HCT116 (cell line): Measurements from ENCODE around the gene HOXA11. TPM values are rescaled to one million over a fixed set of nuclear protein-coding genes. Genes with fewer than 3 reads are reported as not detected.

Experiments used
- ATAC-seq: fragments of 200-7000 bp; cut with Tn5 transposase; 2 replicates; pipeline ENCODE4 v1.9.1; 2020; ENCODE audit warnings: mild to moderate bottlenecking, moderate library complexity
- BruUV-seq: library from RNA; stranded (reverse); fragments of 400-500 nt; replicated peaks from 2 replicates; lab custom pipeline; 2021; lab: Mats Ljungman, UMichigan
- CTCF ChIA-PET: fragments of 300-600 bp; sonication (Branson Sonifier 250); formaldehyde crosslinking; loops from one replicate; lab custom pipeline; 2021; ENCODE audit warnings: antibody characterized with exemption; lab: Charles Lee
- POLR2A ChIA-PET: fragments of 300-600, 350-600 bp; sonication (Branson Sonifier 250); formaldehyde crosslinking; loops from one replicate; lab custom pipeline; 2021; ENCODE audit warnings: antibody characterized with exemption; lab: Charles Lee
- RAD21 ChIA-PET, 2 experiments: fragments of 300-600 bp; sonication (Branson Sonifier 250); formaldehyde crosslinking; loops; one replicate each; lab custom pipeline; 2023; ENCODE audit warnings: low total read pairs in 2 of 2; ENCODE audit not compliant: uncharacterized antibody in 2 of 2, unreplicated experiment in 2 of 2, low non-redundant PET in 1 of 2; lab: Charles Lee
- DNase-seq: peaks from one replicate; pipeline ENCODE4 v3.0.0-alpha.2; 2010; ENCODE audit warnings: low read depth, low spot score
- H2AFZ ChIP-seq: fragments of 200-600 bp; shearing (Covaris generic), sonication (generic); 2 replicates; pipeline ENCODE4 v1.6.1; 2017; ENCODE audit warnings: low read depth, mixed run types, mixed read lengths, antibody characterized with exemption, low read length; ENCODE audit not compliant: poor library complexity, severe bottlenecking
- H3K27ac ChIP-seq: 2 replicates; pipeline ENCODE4 v1.5.1; 2012; ENCODE audit warnings: low read depth, low read length
- H3K27me3 ChIP-seq: fragments of 200-600 bp; sonication (generic); 2 replicates; pipeline ENCODE4 v1.6.1; 2016; ENCODE audit warnings: mixed run types, low read length, mixed read lengths; ENCODE audit not compliant: insufficient read depth
- H3K36me3 ChIP-seq, 2 experiments: fragments of 200-500 bp in 1 of 2; fragments of 200-600 bp in 1 of 2; sonication (Bioruptor generic) in 1 of 2; sonication (generic) in 1 of 2; 2 replicates each; pipeline versions ENCODE4 v1.5.1 to v1.6.1; 2014 to 2016; ENCODE audit warnings: low read length in 2 of 2, inconsistent platforms in 1 of 2, mixed read lengths in 1 of 2, mixed run types in 1 of 2; ENCODE audit not compliant: insufficient read depth in 2 of 2, control insufficient read depth in 1 of 2
- H3K4me1 ChIP-seq, 2 experiments: fragments of 200-600 bp in 1 of 2; sonication (generic) in 1 of 2; 2 replicates each; pipeline versions ENCODE4 v1.5.1 to v1.6.1; 2012 to 2017; ENCODE audit warnings: low read length in 2 of 2, inconsistent platforms in 1 of 2, mild to moderate bottlenecking in 1 of 2, mixed read lengths in 1 of 2, mixed run types in 1 of 2, moderate library complexity in 1 of 2; ENCODE audit not compliant: insufficient read depth in 2 of 2, control insufficient read depth in 1 of 2
- H3K4me2 ChIP-seq: fragments of 200-600 bp; sonication (generic); 2 replicates; pipeline ENCODE4 v1.6.1; 2017; ENCODE audit warnings: mixed run types, low read length, mixed read lengths
- H3K4me3 ChIP-seq, 2 experiments: fragments of 200-600 bp in 1 of 2; sonication (generic) in 1 of 2; replicated peaks in 1 of 2; 2 replicates each; pipeline ENCODE4 v1.5.1; 2011 to 2016; ENCODE audit warnings: low read length in 2 of 2, control low read depth in 1 of 2, low read depth in 1 of 2, mild to moderate bottlenecking in 1 of 2, mixed read lengths in 1 of 2, mixed run types in 1 of 2
- H3K79me2 ChIP-seq: fragments of 200-600 bp; sonication (generic); 2 replicates; pipeline ENCODE4 v1.6.1; 2017; ENCODE audit warnings: mild to moderate bottlenecking, mixed run types, low read length, moderate library complexity, mixed read lengths; ENCODE audit not compliant: insufficient read depth
- H3K9ac ChIP-seq: fragments of 200-600 bp; sonication (generic); 2 replicates; pipeline ENCODE4 v1.6.1; 2016; ENCODE audit warnings: low read length, mixed read lengths
- H3K9me2 ChIP-seq: fragments of 200-600 bp; sonication (generic), shearing (Covaris generic); 2 replicates; pipeline ENCODE4 v1.6.1; 2017; ENCODE audit warnings: mixed run types, mild to moderate bottlenecking, moderate library complexity; ENCODE audit not compliant: insufficient read depth
- H3K9me3 ChIP-seq, 2 experiments: fragments of 200-500 bp in 1 of 2; fragments of 200-600 bp in 1 of 2; sonication (Bioruptor generic) in 1 of 2; sonication (generic) in 1 of 2; 2 replicates each; pipeline ENCODE4 v1.6.1; 2014 to 2017; ENCODE audit warnings: low read length in 2 of 2, mixed read lengths in 2 of 2, inconsistent platforms in 1 of 2, low read depth in 1 of 2, mild to moderate bottlenecking in 1 of 2, mixed run types in 1 of 2, moderate library complexity in 1 of 2; ENCODE audit not compliant: control insufficient read depth in 1 of 2, insufficient read depth in 1 of 2
- H4K20me1 ChIP-seq: fragments of 200-600 bp; sonication (generic), shearing (Covaris generic); 2 replicates; pipeline ENCODE4 v1.6.1; 2017; ENCODE audit warnings: mixed run types, mild to moderate bottlenecking, moderate library complexity; ENCODE audit not compliant: insufficient read depth
- CBX3 ChIP-seq: IDR thresholded peaks from 2 replicates; pipeline ENCODE4 v1.6.1; 2012; ENCODE audit warnings: low read depth
- CEBPB ChIP-seq: IDR thresholded peaks from 2 replicates; pipeline ENCODE4 v1.6.1; 2012; ENCODE audit warnings: low read depth
- CTCF ChIP-seq, 3 experiments: fragments of 200-600 bp in 1 of 3; sonication (generic) in 1 of 3; IDR thresholded peaks in 2 of 3; conservative IDR thresholded peaks in 1 of 3; 2 replicates each; pipeline ENCODE4 v1.5.1; 2012 to 2017; ENCODE audit warnings: low read depth in 2 of 3, low read length in 2 of 3, antibody characterized with exemption in 1 of 3, borderline replicate concordance in 1 of 3, control low read depth in 1 of 3, mild to moderate bottlenecking in 1 of 3, mixed read lengths in 1 of 3, mixed run types in 1 of 3, moderate library complexity in 1 of 3; ENCODE audit not compliant: insufficient read depth in 1 of 3
- EZH2 ChIP-seq: fragments of 200-600 bp; sonication (generic); IDR thresholded peaks from 2 replicates; pipeline ENCODE4 v1.6.1; 2017; ENCODE audit warnings: antibody characterized with exemption, mixed run types
- JUND ChIP-seq: IDR thresholded peaks from 2 replicates; pipeline ENCODE4 v1.6.1; 2012
- POLR2A ChIP-seq: IDR thresholded peaks from 2 replicates; pipeline ENCODE4 v1.7.0; 2011; ENCODE audit warnings: borderline replicate concordance; ENCODE audit not compliant: insufficient read depth, insufficient read length; ENCODE audit errors: extremely low read depth
- POLR2AphosphoS5 ChIP-seq: IDR thresholded peaks from 2 replicates; pipeline ENCODE4 v1.6.1; 2011; ENCODE audit warnings: mild to moderate bottlenecking, low read depth, low read length, moderate library complexity
- RAD21 ChIP-seq: IDR thresholded peaks from 2 replicates; pipeline ENCODE4 v1.6.1; 2012; ENCODE audit warnings: low read depth, mild to moderate bottlenecking
- SIN3A ChIP-seq: IDR thresholded peaks from 2 replicates; pipeline ENCODE4 v1.6.1; 2012; ENCODE audit warnings: low read depth
- SP1 ChIP-seq: IDR thresholded peaks from 2 replicates; pipeline ENCODE4 v1.6.1; 2012; ENCODE audit warnings: low read depth
- ZBTB33 ChIP-seq: IDR thresholded peaks from 2 replicates; pipeline ENCODE4 v1.6.1; 2011; ENCODE audit warnings: mild to moderate bottlenecking, low read length, moderate library complexity; ENCODE audit not compliant: insufficient replicate concordance; ENCODE audit errors: extremely low read depth
- intact Hi-C: fragments of 100-400 bp; cut with micrococcal nuclease; formaldehyde crosslinking; loops from 2 replicates; pipeline ENCODE4 v1.10.0; 2022
- total RNA-seq: library from RNA; stranded (reverse); gene quantifications from one replicate; pipeline ENCODE4 v1.2.1, GENCODE V29; 2021; ENCODE audit not compliant: unreplicated experiment

Gene HOXA11
- total RNA-seq, 1 experiment from 2014 or later: 6.8 TPM

- TF ChIP-seq CTCF (IDR thresholded peaks at IDR 0.05 in 2 of 3, conservative IDR thresholded peaks at IDR 0.05 in 1 of 3; ENCODE audit: borderline replicate concordance in 1 of 3, insufficient read depth in 1 of 3, low read depth in 2 of 3, low read length in 2 of 3): no peak
- TF ChIP-seq ZBTB33: no peak
Observed at GRCh38 chr7:27213433-27214238, 28.6 kb upstream of the HOXA11 start (continued).

GRCh38 chr7:27212497-27213432 is 27.7 kb upstream of the HOXA11 start:
- Histone ChIP-seq H3K79me2 (no peaks in the 10 kb centered on the region), H3K36me3 (no peaks in the 10 kb centered on the region), H3K4me3 (no peak overlapping the region), H4K20me1 (no peaks in the 10 kb centered on the region)
- no peak for ATAC-seq
- TF ChIP-seq POLR2A (no peak), EZH2 (no peak), RAD21 (no peak), JUND (no peak), SIN3A (no peak), CEBPB (no peak), POLR2AphosphoS5 (no peak), CBX3 (no peak), SP1 (no peak)
- TF ChIP-seq, all 23 proteins: peak for 0
- intact Hi-C loops: no loop called here
- Histone ChIP-seq H3K9me2 (no peaks in the 10 kb centered on the region), H3K27ac (no peak overlapping the region), H3K9me3 (no peaks in the 10 kb centered on the region), H3K4me1 (peaks cover 4 to 14% of the 10 kb centered on the region in 2 experiments; a peak in 3 of 4 replicates), H3K27me3 (no peaks in the 10 kb centered on the region), H3K4me2 (no peak overlapping the region), H3K9ac (no peak overlapping the region), H2AFZ (no peak overlapping the region)
- CTCF ChIA-PET: no interaction called here
- no peak for DNase-seq
- BruUV-seq: no TSS peak
- RAD21 ChIA-PET: no interaction called here
- POLR2A ChIA-PET: no interaction called here
